IPS DF 6.9 (cell line): ENCODE data around the gene NBEAL1.
"Not testable (repeated sequence)": the region's sequence is repeated elsewhere in the genome, so short reads cannot be mapped to it uniquely, and the experiment has no call there.

Experiments used
- DNase-seq: peaks from one replicate; pipeline ENCODE4 v3.0.0-alpha.2; 2013; ENCODE audit warnings: low read depth, low spot score
- H3K27ac ChIP-seq: one replicate; pipeline ENCODE4 v1.5.1; 2013; ENCODE audit warnings: low read length, control low read depth
- H3K27me3 ChIP-seq: 2 replicates; pipeline ENCODE4 v1.6.1; 2013; ENCODE audit warnings: mild to moderate bottlenecking, low read length; ENCODE audit not compliant: control insufficient read depth, insufficient read depth
- H3K36me3 ChIP-seq: 2 replicates; pipeline ENCODE4 v1.6.1; 2013; ENCODE audit warnings: low read length; ENCODE audit not compliant: control insufficient read depth, insufficient read depth
- H3K4me1 ChIP-seq: 2 replicates; pipeline ENCODE4 v1.6.1; 2013; ENCODE audit warnings: low read length; ENCODE audit not compliant: control insufficient read depth, insufficient read depth
- H3K4me3 ChIP-seq: 2 replicates; pipeline ENCODE4 v1.5.1; 2013; ENCODE audit warnings: mild to moderate bottlenecking, low read length
- H3K9me3 ChIP-seq: 2 replicates; pipeline ENCODE4 v1.6.1; 2013; ENCODE audit warnings: low read length, inconsistent platforms; ENCODE audit not compliant: control insufficient read depth, insufficient read depth
- WGBS: extraction: QIAGEN DNeasy Blood & Tissue Kit; methylation state at CpG from one replicate; pipeline ENCODE4 v1.1.7; 2013; ENCODE audit warnings: mixed read lengths, missing lambda C conversion rate; ENCODE audit not compliant: insufficient read length, insufficient coverage; 5-methylcytosine and 5-hydroxymethylcytosine counted together

NBEAL1 gene

DNA sequence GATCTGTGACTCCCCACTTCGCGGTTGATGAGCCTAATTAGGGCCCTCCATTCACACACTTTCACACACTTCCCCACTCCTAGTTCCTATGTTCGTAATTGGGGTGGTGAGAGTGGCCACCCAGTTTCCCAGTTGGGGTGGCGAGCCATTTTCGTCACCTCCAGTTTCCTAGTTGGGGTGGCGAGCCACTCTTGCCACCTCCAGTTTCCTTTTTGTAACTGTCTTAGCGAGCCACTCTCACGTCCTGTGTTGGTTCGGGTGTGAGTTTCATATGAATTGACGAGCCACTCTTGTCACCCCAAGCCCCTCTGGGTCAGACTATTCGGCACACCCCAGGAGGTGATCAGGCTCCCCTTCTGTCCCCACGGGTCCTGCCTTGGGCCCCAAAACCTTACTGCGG lies 238.1 kb downstream of the NBEAL1 start:
- Histone ChIP-seq H3K27ac (no peak overlapping the region), H3K4me3 (no peak overlapping the region), H3K27me3 (no peaks in the 10 kb centered on the region), H3K4me1 (no peaks in the 10 kb centered on the region), H3K36me3 (peaks cover 5% of the 10 kb centered on the region; the same call in 1 of the 2 replicates), H3K9me3 (no peaks in the 10 kb centered on the region)
- no peak for DNase-seq
- WGBS, result no CpG with 5 or more reads among the region's 13 CpGs

DNA sequence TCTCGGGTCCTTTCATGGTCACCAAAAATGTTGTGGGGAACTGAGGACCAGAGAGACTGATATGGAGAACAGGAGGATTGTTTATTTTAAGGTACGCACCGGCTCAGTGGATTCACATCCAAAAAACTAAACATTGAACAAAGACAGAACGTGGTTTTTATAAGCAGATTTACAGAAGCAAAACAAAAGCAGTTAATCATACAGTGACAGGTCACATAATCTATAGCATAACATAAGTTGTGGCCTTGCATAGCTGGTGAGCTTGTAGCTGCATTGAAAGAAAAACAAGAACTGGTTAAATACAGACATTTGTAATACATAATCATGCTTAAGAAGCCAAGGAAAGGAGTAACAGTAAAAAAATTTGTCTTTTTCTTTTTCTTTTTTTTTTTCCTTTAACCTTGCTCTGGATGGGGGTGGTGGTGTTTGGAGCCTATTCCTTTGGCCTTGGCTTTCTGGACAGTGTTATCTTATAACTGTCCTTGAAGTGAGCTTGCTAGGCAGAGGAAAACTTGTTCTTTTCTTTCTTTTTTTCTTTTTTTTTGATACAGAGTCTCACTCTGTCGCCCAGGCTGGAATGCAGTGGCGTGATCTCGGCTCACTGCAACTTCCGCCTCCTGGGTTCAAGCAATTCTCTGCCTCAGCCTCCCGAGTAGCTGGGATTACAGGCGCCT lies 238.9 kb downstream of the NBEAL1 start:
- H3K27me3 ChIP-seq, H3K9me3 ChIP-seq, H3K4me3 ChIP-seq, H3K36me3 ChIP-seq, H3K27ac ChIP-seq, DNase-seq, H3K4me1 ChIP-seq: not testable (repeated sequence)
- no CpG with 5 or more reads among the region's 10 CpGs for WGBS

DNA sequence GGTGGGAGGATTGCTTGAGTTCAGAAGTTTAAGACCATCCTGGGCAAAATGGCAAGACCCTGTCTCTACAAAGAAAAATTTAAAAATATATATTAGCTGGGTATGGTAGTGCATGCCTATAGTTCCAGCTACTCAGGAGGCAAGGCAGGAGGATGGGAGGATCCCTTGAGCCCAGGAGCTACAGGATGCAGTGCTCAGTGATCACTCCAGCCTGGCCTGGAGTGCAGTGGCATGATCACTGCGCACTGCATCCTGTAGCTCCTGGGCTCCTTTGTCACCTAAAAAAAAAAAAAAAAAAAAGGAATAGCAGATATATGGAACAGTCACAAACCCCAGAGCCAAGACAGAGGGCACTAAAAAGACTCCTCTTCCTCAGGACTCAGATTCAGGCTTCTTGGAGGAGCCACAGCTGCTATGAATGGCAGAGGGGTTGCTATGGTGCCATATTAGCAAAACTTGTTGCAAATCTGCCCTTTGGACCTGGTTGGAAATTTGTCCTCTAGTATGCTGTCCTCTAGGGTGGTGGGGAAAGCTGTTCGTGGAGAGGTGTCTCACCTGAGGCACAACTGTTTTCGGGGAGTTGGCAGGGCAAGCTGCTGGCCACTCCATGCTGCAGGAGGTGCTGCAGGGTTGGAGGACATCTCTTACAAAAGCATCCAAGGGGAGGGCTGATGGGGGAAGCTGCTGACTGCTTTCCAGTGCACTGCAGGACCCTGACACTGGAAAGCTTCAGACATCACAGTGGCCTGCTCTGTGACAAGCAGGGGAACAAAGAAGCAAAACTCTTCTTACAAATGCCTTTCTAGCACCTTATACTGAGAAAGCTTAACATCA lies 246.9 kb downstream of the NBEAL1 start:
- Histone ChIP-seq H3K27me3 (no peaks in the 10 kb centered on the region), H3K4me3 (no peak overlapping the region), H3K9me3 (no peaks in the 10 kb centered on the region), H3K27ac (no peak overlapping the region), H3K4me1 (no peaks in the 10 kb centered on the region), H3K36me3 (peaks cover 1% of the 10 kb centered on the region; the same call in 1 of the 2 replicates)
- no peak for DNase-seq
- no CpG with 5 or more reads among the region's 3 CpGs for WGBS
